Natural killer cell (primary cell): ENCODE measurements around the gene ACBD5. TPM values are rescaled to one million over a fixed set of nuclear protein-coding genes. Genes with fewer than 3 reads are reported as not detected.
A peak's percentile ranks its signal among the peaks of the same experiment; 100 is the strongest.

Experiments
- ATAC-seq, 3 donors: fragments of 150-1000 bp in 2 of 3; fragments of 200-7000 bp in 1 of 3; cut with Tn5 transposase; 1 replicate in 1 of 3; 2 replicates in 2 of 3; pipeline ENCODE4 v1.10.0; 2021; ENCODE audit warnings: mild to moderate bottlenecking in 2 of 3, moderate library complexity in 2 of 3
- DNase-seq, 2 donors: peaks; one replicate each; pipeline versions ENCODE4 v3.0.0 to v3.0.0-alpha.2; 2013 to 2021; ENCODE audit warnings: mixed read lengths in 1 of 2
- H3K27ac ChIP-seq: one replicate; pipeline ENCODE4 v1.5.1; 2013; ENCODE audit warnings: mild to moderate bottlenecking, low read length
- H3K27me3 ChIP-seq: one replicate; pipeline ENCODE4 v1.6.1; 2013; ENCODE audit warnings: low read length; ENCODE audit not compliant: control insufficient read depth, insufficient read depth
- H3K36me3 ChIP-seq: one replicate; pipeline ENCODE4 v1.6.1; 2013; ENCODE audit warnings: low read length; ENCODE audit not compliant: control insufficient read depth, insufficient read depth
- H3K4me1 ChIP-seq: one replicate; pipeline ENCODE4 v1.6.1; 2013; ENCODE audit warnings: low read length; ENCODE audit not compliant: control insufficient read depth, insufficient read depth
- H3K4me3 ChIP-seq: one replicate; pipeline ENCODE4 v1.5.1; 2013; ENCODE audit warnings: low read length
- H3K9me3 ChIP-seq: one replicate; pipeline ENCODE4 v1.6.1; 2013; ENCODE audit warnings: low read length; ENCODE audit not compliant: control insufficient read depth, insufficient read depth
- H3K27ac Mint-ChIP-seq, 2 donors: one replicate each; pipeline ENCODE4 v1.8.0; 2022; ENCODE audit warnings: mild to moderate bottlenecking in 2 of 2, mixed read lengths in 2 of 2, moderate library complexity in 1 of 2
- H3K27me3 Mint-ChIP-seq, 2 donors: one replicate each; pipeline ENCODE4 v1.8.0; 2022; ENCODE audit warnings: low read depth in 2 of 2, mixed read lengths in 2 of 2
- H3K36me3 Mint-ChIP-seq: one replicate; pipeline ENCODE4 v1.8.0; 2022; ENCODE audit warnings: mixed read lengths
- H3K4me1 Mint-ChIP-seq, 2 donors: one replicate each; pipeline ENCODE4 v1.8.0; 2022; ENCODE audit warnings: mixed read lengths in 2 of 2
- H3K4me3 Mint-ChIP-seq: one replicate; pipeline ENCODE4 v1.8.0; 2022; ENCODE audit warnings: mild to moderate bottlenecking, moderate library complexity, mixed read lengths
- H3K9me3 Mint-ChIP-seq, 2 donors: one replicate each; pipeline ENCODE4 v1.8.0; 2022; ENCODE audit warnings: mixed read lengths in 2 of 2
- CTCF ChIP-seq: fragments of 200-600 bp; IDR thresholded peaks from one replicate; pipeline ENCODE4 v1.8.0; 2022; ENCODE audit warnings: antibody characterized with exemption
- WGBS: methylation state at CpG from one replicate; pipeline ENCODE4 v1.1.7; 2013; ENCODE audit warnings: missing lambda C conversion rate; ENCODE audit not compliant: insufficient coverage; 5-methylcytosine and 5-hydroxymethylcytosine counted together
- intact Hi-C: fragments of 100-400 bp; cut with micrococcal nuclease; formaldehyde crosslinking; loops from one replicate; pipeline ENCODE4 v1.14.2; 2022
- total RNA-seq, 4 donors: library from RNA; stranded (reverse); fragments of 120-200 nt in 1 of 4; gene quantifications; one replicate each; pipeline versions ENCODE4 v1.2.3 to v1.2.4, GENCODE V29; 2013 to 2022

ACBD5 gene
- total RNA-seq, 3 donors from 2014 or later (not counting 1 experiment from before 2014, with no cell fraction given): 38.2 to 58.8 (median 47.4) TPM

GRCh38 chr10:27258838-27259812 lies 18.5 kb upstream of the ACBD5 start:
- intact Hi-C loops: no loop called here
- Mint-ChIP-seq H3K27me3 (peaks cover 32 to 36% of the 10 kb centered on the region in 2 donors), H3K27ac (peak overlapping the region; percentile 30 to 48), H3K36me3 (peaks cover 5% of the 10 kb centered on the region), H3K4me1 (peaks cover 26% of the 10 kb centered on the region in 2 donors), H3K9me3 (no peaks in the 10 kb centered on the region), H3K4me3 (peak overlapping the region; percentile 97)
- TF ChIP-seq CTCF: no peak
- DNase-seq (peak in 1 of 2 donors; percentile 41), ATAC-seq (peak; percentile 48 to 54 (median 49))
- Histone ChIP-seq H3K36me3 (no peaks in the 10 kb centered on the region), H3K27ac (no peak overlapping the region), H3K9me3 (no peaks in the 10 kb centered on the region), H3K4me3 (peak overlapping the region; percentile 38), H3K4me1 (peaks cover 26% of the 10 kb centered on the region), H3K27me3 (peaks cover 27% of the 10 kb centered on the region)
- WGBS: 6% methylated on average over 75 of the region's 75 CpGs

GRCh38 chr10:27258492-27258837 lies 17.9 kb upstream of the ACBD5 start:
- intact Hi-C loops: no loop called here
- DNase-seq: no peak
- TF ChIP-seq CTCF: no peak
- Histone ChIP-seq H3K27me3 (peaks cover 27% of the 10 kb centered on the region), H3K27ac (no peak overlapping the region), H3K4me1 (peaks cover 26% of the 10 kb centered on the region), H3K9me3 (no peaks in the 10 kb centered on the region), H3K4me3 (peak overlapping the region; percentile 38), H3K36me3 (no peaks in the 10 kb centered on the region)
- Mint-ChIP-seq H3K36me3 (peaks cover 5% of the 10 kb centered on the region), H3K4me3 (peak overlapping the region; percentile 93), H3K9me3 (no peaks in the 10 kb centered on the region), H3K27me3 (peaks cover 28 to 36% of the 10 kb centered on the region in 2 donors), H3K4me1 (peaks cover 31% of the 10 kb centered on the region in 2 donors), H3K27ac (peak overlapping the region in 1 of 2 donors; percentile 29)
- 3% methylated on average over 17 of the region's 18 CpGs for WGBS
- peak in 1 of 3 donors; percentile 1 for ATAC-seq

- no peak overlapping the region for H3K27ac ChIP-seq
- H3K27me3 ChIP-seq: peaks cover 27% of the 10 kb centered on the region
- no peaks in the 10 kb centered on the region for H3K9me3 Mint-ChIP-seq
- no peaks in the 10 kb centered on the region for H3K9me3 ChIP-seq
- H3K4me1 Mint-ChIP-seq: peaks cover 34 to 38% of the 10 kb centered on the region in 2 donors
- peaks cover 5% of the 10 kb centered on the region for H3K36me3 Mint-ChIP-seq
- TF ChIP-seq CTCF: no peak
- no peaks in the 10 kb centered on the region for H3K36me3 ChIP-seq
- H3K27me3 Mint-ChIP-seq: peaks cover 19 to 20% of the 10 kb centered on the region in 2 donors
- DNase-seq (peak in 1 of 2 donors; percentile 14), ATAC-seq (no peak)
- H3K4me3 ChIP-seq: no peak overlapping the region
- H3K4me3 Mint-ChIP-seq: peak overlapping the region; percentile 93
- H3K27ac Mint-ChIP-seq: no peak overlapping the region
- 98% methylated on average over 37 of the region's 58 CpGs for WGBS
- peaks cover 36% of the 10 kb centered on the region for H3K4me1 ChIP-seq
- intact Hi-C loops: no loop called here
These were observed 15.9 kb upstream of the ACBD5 start for GRCh38 chr10:27256299-27257189.
